ENCODE results near the gene CALN1.

DNA sequence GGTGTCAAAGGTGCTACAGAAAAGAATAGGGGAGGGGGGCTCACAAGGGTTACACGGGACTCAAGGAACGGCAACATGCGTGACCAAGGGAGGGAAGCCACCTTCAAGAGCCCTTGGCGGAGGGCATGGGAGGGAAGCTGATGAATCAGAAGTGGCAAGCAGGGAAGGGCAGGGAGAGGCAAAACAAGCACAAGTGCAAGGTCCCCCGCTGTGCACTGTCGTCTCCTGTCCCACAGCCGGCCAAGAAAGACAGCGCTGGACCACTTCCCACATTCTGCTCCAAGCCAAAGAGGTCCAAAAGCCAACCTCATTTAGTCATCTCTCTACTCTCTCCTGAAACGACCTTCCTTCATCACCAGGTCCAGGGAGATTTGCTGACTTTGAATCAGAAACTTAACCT is 102.7 kb downstream of the CALN1 start:
- no peak for TF ChIP-seq POLR2A (IDR thresholded peaks at IDR 0.05; ENCODE audit: low read depth, low read length)
- no peak for TF ChIP-seq TAF1 (IDR thresholded peaks at IDR 0.05; ENCODE audit: borderline replicate concordance, low read depth, low read length)
